PFSK-1 (cell line): ENCODE results near the gene LHFPL3.

Experiments
- POLR2AphosphoS5 ChIP-seq: IDR thresholded peaks from 2 replicates; pipeline ENCODE4 v1.6.1; 2012; ENCODE audit warnings: low read depth, mild to moderate bottlenecking, control low read depth, low read length, moderate library complexity
- TF ChIP-seq, protein P1 (sequence below), 2 experiments: IDR thresholded peaks; 2 replicates each; pipeline versions ENCODE4 v1.6.1 to v1.8.0; 2011 to 2012; ENCODE audit warnings: low read depth in 2 of 2, low read length in 2 of 2, control low read depth in 1 of 2, inconsistent platforms in 1 of 2, mild to moderate bottlenecking in 1 of 2, moderate library complexity in 1 of 2; ENCODE audit not compliant: insufficient read depth in 1 of 2

DNA sequence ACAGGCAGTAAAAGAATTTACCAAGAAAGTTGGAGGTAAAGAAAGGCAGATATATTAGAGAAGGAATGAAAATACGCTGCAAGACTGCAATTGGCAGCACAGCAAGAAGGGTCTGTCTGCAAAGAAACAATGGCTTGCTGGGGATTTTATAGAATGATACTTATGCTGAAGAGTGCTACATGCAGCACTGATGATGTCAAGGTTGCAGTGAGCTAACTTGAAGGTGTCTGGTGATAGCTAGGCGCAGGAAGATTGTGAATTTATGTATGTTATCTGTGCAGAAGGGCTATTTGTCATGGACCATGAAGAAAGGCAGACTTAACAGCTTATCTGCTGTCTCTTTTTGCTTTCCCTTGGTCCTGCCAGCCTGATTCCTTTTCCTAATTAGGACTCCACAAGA, 366.3 kb downstream of the LHFPL3 start:
- TF ChIP-seq POLR2AphosphoS5, result no peak
- TF ChIP-seq, protein P1, sequence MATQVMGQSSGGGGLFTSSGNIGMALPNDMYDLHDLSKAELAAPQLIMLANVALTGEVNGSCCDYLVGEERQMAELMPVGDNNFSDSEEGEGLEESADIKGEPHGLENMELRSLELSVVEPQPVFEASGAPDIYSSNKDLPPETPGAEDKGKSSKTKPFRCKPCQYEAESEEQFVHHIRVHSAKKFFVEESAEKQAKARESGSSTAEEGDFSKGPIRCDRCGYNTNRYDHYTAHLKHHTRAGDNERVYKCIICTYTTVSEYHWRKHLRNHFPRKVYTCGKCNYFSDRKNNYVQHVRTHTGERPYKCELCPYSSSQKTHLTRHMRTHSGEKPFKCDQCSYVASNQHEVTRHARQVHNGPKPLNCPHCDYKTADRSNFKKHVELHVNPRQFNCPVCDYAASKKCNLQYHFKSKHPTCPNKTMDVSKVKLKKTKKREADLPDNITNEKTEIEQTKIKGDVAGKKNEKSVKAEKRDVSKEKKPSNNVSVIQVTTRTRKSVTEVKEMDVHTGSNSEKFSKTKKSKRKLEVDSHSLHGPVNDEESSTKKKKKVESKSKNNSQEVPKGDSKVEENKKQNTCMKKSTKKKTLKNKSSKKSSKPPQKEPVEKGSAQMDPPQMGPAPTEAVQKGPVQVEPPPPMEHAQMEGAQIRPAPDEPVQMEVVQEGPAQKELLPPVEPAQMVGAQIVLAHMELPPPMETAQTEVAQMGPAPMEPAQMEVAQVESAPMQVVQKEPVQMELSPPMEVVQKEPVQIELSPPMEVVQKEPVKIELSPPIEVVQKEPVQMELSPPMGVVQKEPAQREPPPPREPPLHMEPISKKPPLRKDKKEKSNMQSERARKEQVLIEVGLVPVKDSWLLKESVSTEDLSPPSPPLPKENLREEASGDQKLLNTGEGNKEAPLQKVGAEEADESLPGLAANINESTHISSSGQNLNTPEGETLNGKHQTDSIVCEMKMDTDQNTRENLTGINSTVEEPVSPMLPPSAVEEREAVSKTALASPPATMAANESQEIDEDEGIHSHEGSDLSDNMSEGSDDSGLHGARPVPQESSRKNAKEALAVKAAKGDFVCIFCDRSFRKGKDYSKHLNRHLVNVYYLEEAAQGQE (IDR thresholded peaks at IDR 0.05; ENCODE audit: insufficient read depth in 1 of 2, low read depth in 2 of 2, low read length in 2 of 2), result no peak
